Activated CD4-positive, alpha-beta T cell treated with anti-CD3 and anti-CD28 coated beads, Interleukin-2, amount 10 ng/mL, durations not matched to agents 24 days and 14 days (primary cell): Measurements from ENCODE around the gene IKZF4. TPM values are rescaled to one million over a fixed set of nuclear protein-coding genes. Genes with fewer than 3 reads are reported as not detected.
A peak's percentile ranks its signal among the peaks of the same experiment; 100 is the strongest.
"Not testable (repeated sequence)": the region's sequence is repeated elsewhere in the genome, so short reads cannot be mapped to it uniquely, and the experiment has no call there.

ENCODE experiments used
- DNase-seq: peaks from one replicate; pipeline ENCODE4 v3.0.0; 2022
- H3K27ac Mint-ChIP-seq: one replicate; pipeline ENCODE4 v1.8.0; 2022; ENCODE audit warnings: mild to moderate bottlenecking, mixed read lengths
- H3K27me3 Mint-ChIP-seq: one replicate; pipeline ENCODE4 v1.8.0; 2022; ENCODE audit warnings: mixed read lengths
- H3K36me3 Mint-ChIP-seq: one replicate; pipeline ENCODE4 v1.8.0; 2022; ENCODE audit warnings: low read depth, mild to moderate bottlenecking, mixed read lengths
- H3K4me1 Mint-ChIP-seq: one replicate; pipeline ENCODE4 v1.8.0; 2021; ENCODE audit warnings: mixed read lengths
- H3K4me3 Mint-ChIP-seq: one replicate; pipeline ENCODE4 v1.8.0; 2022; ENCODE audit warnings: mild to moderate bottlenecking, moderate library complexity, mixed read lengths
- H3K9me3 Mint-ChIP-seq: one replicate; pipeline ENCODE4 v1.8.0; 2021; ENCODE audit warnings: mixed read lengths
- intact Hi-C: fragments of 100-400 bp; cut with micrococcal nuclease; formaldehyde crosslinking; loops from one replicate; pipeline ENCODE4 v1.15.1; 2023
- total RNA-seq: library from RNA; stranded (reverse); gene quantifications from 2 replicates; pipeline ENCODE4 v1.2.3, GENCODE V29; 2022

IKZF4 gene
- total RNA-seq, 1 donor from 2014 or later = 26.1 TPM

- H3K4me3 Mint-ChIP-seq, H3K27ac Mint-ChIP-seq, H3K27me3 Mint-ChIP-seq, H3K4me1 Mint-ChIP-seq, H3K9me3 Mint-ChIP-seq, intact Hi-C loops, DNase-seq: not testable (repeated sequence)
- H3K36me3 Mint-ChIP-seq = peaks cover 50% of the 10 kb centered on the region
These were observed 34.9 kb upstream of the IKZF4 start for GRCh38 chr12:55985976-55986375.

GRCh38 chr12:55991110-55991509 is 29.7 kb upstream of the IKZF4 start:
- Mint-ChIP-seq H3K4me1 (peaks cover 6% of the 10 kb centered on the region), H3K4me3 (no peak overlapping the region), H3K36me3 (peaks cover 55% of the 10 kb centered on the region), H3K9me3 (no peaks in the 10 kb centered on the region), H3K27ac (no peak overlapping the region), H3K27me3 (no peaks in the 10 kb centered on the region)
- intact Hi-C loops = no loop called here
- no peak for DNase-seq

GRCh38 chr12:55993230-55993853 is 27.5 kb upstream of the IKZF4 start:
- Mint-ChIP-seq H3K9me3 (no peaks in the 10 kb centered on the region), H3K4me1 (peaks cover 22% of the 10 kb centered on the region), H3K27me3 (no peaks in the 10 kb centered on the region), H3K4me3 (no peak overlapping the region), H3K27ac (peak overlapping the region; percentile 12), H3K36me3 (peaks cover 45% of the 10 kb centered on the region)
- no peak for DNase-seq
- intact Hi-C loops = no loop called here

- no peak for DNase-seq
- H3K27ac Mint-ChIP-seq = no peak overlapping the region
- H3K4me3 Mint-ChIP-seq = no peak overlapping the region
- intact Hi-C loops = no loop called here
- H3K9me3 Mint-ChIP-seq = no peaks in the 10 kb centered on the region
- peaks cover 27% of the 10 kb centered on the region for H3K36me3 Mint-ChIP-seq
- no peaks in the 10 kb centered on the region for H3K27me3 Mint-ChIP-seq
- peaks cover 28% of the 10 kb centered on the region for H3K4me1 Mint-ChIP-seq
These were observed 25.5 kb upstream of the IKZF4 start for GRCh38 chr12:55995366-55995765.

GRCh38 chr12:55996201-55996714 is 24.6 kb upstream of the IKZF4 start:
- H3K27ac Mint-ChIP-seq = peak overlapping the region; percentile 37
- DNase-seq = peak; percentile 89
- peak overlapping the region; percentile 87 for H3K4me3 Mint-ChIP-seq
- peaks cover 18% of the 10 kb centered on the region for H3K36me3 Mint-ChIP-seq
- H3K27me3 Mint-ChIP-seq = no peaks in the 10 kb centered on the region
- H3K9me3 Mint-ChIP-seq = no peaks in the 10 kb centered on the region
- H3K4me1 Mint-ChIP-seq = peaks cover 28% of the 10 kb centered on the region
- intact Hi-C loops = loop anchor here (1.0 to 2.0 kb wide), 5 partner anchors 33 to 258 kb away; partner anchors contain the start of genes PA2G4, RPS26 and ZC3H10

- Mint-ChIP-seq H3K27ac (peak within 1 kb of the TSS; percentile 53), H3K9me3 (no peaks in the 10 kb centered on the region), H3K36me3 (peaks cover 12% of the 10 kb centered on the region), H3K4me3 (peak within 1 kb of the TSS; percentile 87), H3K27me3 (no peaks in the 10 kb centered on the region), H3K4me1 (peaks cover 28% of the 10 kb centered on the region)
- DNase-seq = peak; percentile 86
- intact Hi-C loops = loop anchor here (1.0 to 2.0 kb wide), 5 partner anchors 32 to 259 kb away; partner anchors contain the start of genes PA2G4, RPS26 and ZC3H10
These were observed 23.9 kb upstream of the IKZF4 start, which contains the start of gene SUOX for GRCh38 chr12:55996715-55997534. SUOX (plus strand) TSS chr12:55997276; CDS start chr12:56002222, 4,946 bp downstream.

- H3K4me3 Mint-ChIP-seq = peak overlapping the region; percentile 87
- DNase-seq = no peak
- H3K27me3 Mint-ChIP-seq = no peaks in the 10 kb centered on the region
- no peaks in the 10 kb centered on the region for H3K9me3 Mint-ChIP-seq
- H3K4me1 Mint-ChIP-seq = peaks cover 28% of the 10 kb centered on the region
- H3K27ac Mint-ChIP-seq = no peak overlapping the region
- H3K36me3 Mint-ChIP-seq = peaks cover 9% of the 10 kb centered on the region
- intact Hi-C loops = loop anchor here (2.0 kb wide), 1 partner anchor 121 kb away; the partner anchor contains the start of gene ZC3H10
These were observed 23.3 kb upstream of the IKZF4 start for GRCh38 chr12:55997535-55997859.

- H3K27me3 Mint-ChIP-seq, H3K36me3 Mint-ChIP-seq, intact Hi-C loops, DNase-seq, H3K4me3 Mint-ChIP-seq, H3K9me3 Mint-ChIP-seq, H3K27ac Mint-ChIP-seq: not testable (repeated sequence)
- peaks cover 26% of the 10 kb centered on the region for H3K4me1 Mint-ChIP-seq
These were observed 21.3 kb upstream of the IKZF4 start for GRCh38 chr12:55999522-55999921.

GRCh38 chr12:55999999-56000540 is 20.8 kb upstream of the IKZF4 start:
- peaks cover 26% of the 10 kb centered on the region for H3K4me1 Mint-ChIP-seq
- H3K9me3 Mint-ChIP-seq, H3K36me3 Mint-ChIP-seq, H3K4me3 Mint-ChIP-seq, H3K27me3 Mint-ChIP-seq, H3K27ac Mint-ChIP-seq, DNase-seq, intact Hi-C loops: not testable (repeated sequence)

- H3K36me3 Mint-ChIP-seq = no peaks in the 10 kb centered on the region
- no peak overlapping the region for H3K27ac Mint-ChIP-seq
- no peaks in the 10 kb centered on the region for H3K9me3 Mint-ChIP-seq
These were observed 19.2 kb upstream of the IKZF4 start for GRCh38 chr12:56001487-56002100.

GRCh38 chr12:56003376-56003775 is 17.5 kb upstream of the IKZF4 start:
- DNase-seq, H3K27ac Mint-ChIP-seq, H3K4me3 Mint-ChIP-seq, H3K36me3 Mint-ChIP-seq, H3K9me3 Mint-ChIP-seq, intact Hi-C loops, H3K27me3 Mint-ChIP-seq: not testable (repeated sequence)
- peaks cover 24% of the 10 kb centered on the region for H3K4me1 Mint-ChIP-seq

More at GRCh38 chr12:56001487-56002100, 19.2 kb upstream of the IKZF4 start:
- no peaks in the 10 kb centered on the region for H3K27me3 Mint-ChIP-seq
- no peak overlapping the region for H3K4me3 Mint-ChIP-seq
- H3K4me1 Mint-ChIP-seq = peaks cover 26% of the 10 kb centered on the region
- intact Hi-C loops = no loop called here
- no peak for DNase-seq

- Mint-ChIP-seq H3K4me1 (peaks cover 27% of the 10 kb centered on the region), H3K9me3 (no peaks in the 10 kb centered on the region), H3K27me3 (no peaks in the 10 kb centered on the region), H3K36me3 (no peaks in the 10 kb centered on the region), H3K27ac (peak overlapping the region; percentile 59), H3K4me3 (no peak overlapping the region)
- DNase-seq = no peak
- intact Hi-C loops = no loop called here
These were observed 16.6 kb upstream of the IKZF4 start for GRCh38 chr12:56004211-56004610.
